ENCODE results near the gene GOLGA3. TPM values are rescaled to one million over a fixed set of nuclear protein-coding genes. Genes with fewer than 3 reads are reported as not detected.

Gene GOLGA3
- total RNA-seq, 1 experiment from 2014 or later = 94.9 TPM

- TF ChIP-seq, protein P1, sequence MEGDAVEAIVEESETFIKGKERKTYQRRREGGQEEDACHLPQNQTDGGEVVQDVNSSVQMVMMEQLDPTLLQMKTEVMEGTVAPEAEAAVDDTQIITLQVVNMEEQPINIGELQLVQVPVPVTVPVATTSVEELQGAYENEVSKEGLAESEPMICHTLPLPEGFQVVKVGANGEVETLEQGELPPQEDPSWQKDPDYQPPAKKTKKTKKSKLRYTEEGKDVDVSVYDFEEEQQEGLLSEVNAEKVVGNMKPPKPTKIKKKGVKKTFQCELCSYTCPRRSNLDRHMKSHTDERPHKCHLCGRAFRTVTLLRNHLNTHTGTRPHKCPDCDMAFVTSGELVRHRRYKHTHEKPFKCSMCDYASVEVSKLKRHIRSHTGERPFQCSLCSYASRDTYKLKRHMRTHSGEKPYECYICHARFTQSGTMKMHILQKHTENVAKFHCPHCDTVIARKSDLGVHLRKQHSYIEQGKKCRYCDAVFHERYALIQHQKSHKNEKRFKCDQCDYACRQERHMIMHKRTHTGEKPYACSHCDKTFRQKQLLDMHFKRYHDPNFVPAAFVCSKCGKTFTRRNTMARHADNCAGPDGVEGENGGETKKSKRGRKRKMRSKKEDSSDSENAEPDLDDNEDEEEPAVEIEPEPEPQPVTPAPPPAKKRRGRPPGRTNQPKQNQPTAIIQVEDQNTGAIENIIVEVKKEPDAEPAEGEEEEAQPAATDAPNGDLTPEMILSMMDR (IDR thresholded peaks at IDR 0.05; ENCODE audit: unreplicated experiment) = no peak
- no peaks in the 10 kb centered on the region for H3K27me3 Mint-ChIP-seq (ENCODE audit: insufficient read depth, unreplicated experiment)
- CTCF ChIA-PET = no interaction called here
- intact Hi-C loops (cut with micrococcal nuclease) = no loop called here
- no peak for DNase-seq (ENCODE audit: unreplicated experiment)
- BruUV-seq (replicated peaks) = no TSS peak
- no peaks in the 10 kb centered on the region for H3K9me3 Mint-ChIP-seq (ENCODE audit: unreplicated experiment)
- H3K4me3 Mint-ChIP-seq (ENCODE audit: unreplicated experiment) = no peak overlapping the region
- no peaks in the 10 kb centered on the region for H3K4me1 Mint-ChIP-seq (ENCODE audit: insufficient read depth, unreplicated experiment)
- POLR2A ChIA-PET = no interaction called here
- H3K36me3 Mint-ChIP-seq (ENCODE audit: insufficient read depth, unreplicated experiment) = peaks cover 91% of the 10 kb centered on the region
- H3K27ac Mint-ChIP-seq (ENCODE audit: low read depth, unreplicated experiment) = no peak overlapping the region
Observed at GRCh38 chr12:132775502-132776229, 53.0 kb downstream of the GOLGA3 start.

DNA sequence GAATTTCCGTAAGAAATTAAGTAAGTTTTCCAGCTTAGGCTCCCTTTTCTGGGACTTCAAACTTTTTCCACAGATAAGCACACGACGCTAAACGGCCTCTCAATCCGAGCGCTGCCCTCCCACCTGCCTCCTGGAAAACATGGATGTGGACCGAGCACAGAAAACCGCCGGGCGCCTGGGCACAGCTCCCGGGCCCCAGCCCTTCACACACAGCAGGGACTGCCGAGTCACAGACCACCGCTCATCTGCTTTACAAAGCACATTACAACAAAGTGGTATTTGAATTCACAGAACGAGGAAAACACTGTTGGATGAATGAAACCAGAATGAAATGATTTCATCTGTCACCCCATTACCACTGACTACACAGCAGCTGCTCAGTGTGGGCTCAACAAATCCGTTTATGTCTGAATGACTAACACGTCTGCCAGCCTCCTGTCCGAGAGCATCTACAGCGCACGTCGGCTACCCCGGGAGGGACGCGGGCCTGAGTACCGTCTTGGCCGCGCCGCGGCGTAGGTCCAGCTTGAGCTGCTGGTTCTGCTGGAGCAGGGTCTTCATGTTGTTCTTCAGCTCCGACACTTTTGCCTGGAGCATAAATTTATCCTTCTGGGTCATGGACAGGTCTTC, 53.9 kb downstream of the GOLGA3 start:
- Mint-ChIP-seq H3K4me3 (ENCODE audit: unreplicated experiment) (no peak overlapping the region), H3K4me1 (ENCODE audit: insufficient read depth, unreplicated experiment) (no peaks in the 10 kb centered on the region), H3K9me3 (ENCODE audit: unreplicated experiment) (no peaks in the 10 kb centered on the region), H3K27ac (ENCODE audit: low read depth, unreplicated experiment) (no peak overlapping the region), H3K36me3 (ENCODE audit: insufficient read depth, unreplicated experiment) (peaks cover 90% of the 10 kb centered on the region), H3K27me3 (ENCODE audit: insufficient read depth, unreplicated experiment) (no peaks in the 10 kb centered on the region)
- intact Hi-C loops (cut with micrococcal nuclease) = no loop called here
- DNase-seq (ENCODE audit: unreplicated experiment) = no peak
- BruUV-seq (replicated peaks) = no TSS peak
- TF ChIP-seq, protein P1 (IDR thresholded peaks at IDR 0.05; ENCODE audit: unreplicated experiment) = no peak
- CTCF ChIA-PET = interaction anchor here (0.6 to 0.8 kb wide), 3 partner anchors 9 to 876 kb away, joined by 3 read pairs; no protein-coding TSS in a partner anchor
- POLR2A ChIA-PET = interaction anchor here (2.7 kb wide), 1 partner anchor 15 kb away, joined by 10 read pairs; no protein-coding TSS in a partner anchor

DNA sequence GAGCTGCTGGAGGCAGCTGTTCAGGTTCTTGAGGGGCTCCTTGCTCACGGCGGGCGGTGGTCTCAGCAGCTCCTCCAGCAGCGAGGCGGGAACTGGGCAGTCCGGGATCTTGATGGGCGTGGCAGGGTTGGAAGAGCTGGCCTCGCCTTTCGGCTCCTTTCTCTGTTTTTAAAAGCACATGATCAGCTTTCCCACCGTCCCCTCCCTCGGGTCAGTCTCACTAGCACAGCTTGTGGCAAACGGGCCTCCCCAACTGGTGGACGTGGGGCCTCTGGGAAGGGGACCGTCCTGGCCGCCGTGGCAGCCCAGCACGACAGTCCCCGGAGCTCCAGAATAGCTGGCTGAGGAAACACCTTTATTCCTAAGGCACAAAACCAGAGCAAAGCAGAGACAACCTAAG, 54.5 kb downstream of the GOLGA3 start:
- intact Hi-C loops (cut with micrococcal nuclease) = no loop called here
- TF ChIP-seq, protein P1 (IDR thresholded peaks at IDR 0.05; ENCODE audit: unreplicated experiment) = no peak
- Mint-ChIP-seq H3K27ac (ENCODE audit: low read depth, unreplicated experiment) (no peak overlapping the region), H3K4me3 (ENCODE audit: unreplicated experiment) (no peak overlapping the region), H3K9me3 (ENCODE audit: unreplicated experiment) (no peaks in the 10 kb centered on the region), H3K36me3 (ENCODE audit: insufficient read depth, unreplicated experiment) (peaks cover 90% of the 10 kb centered on the region), H3K4me1 (ENCODE audit: insufficient read depth, unreplicated experiment) (no peaks in the 10 kb centered on the region), H3K27me3 (ENCODE audit: insufficient read depth, unreplicated experiment) (no peaks in the 10 kb centered on the region)
- no peak for DNase-seq (ENCODE audit: unreplicated experiment)
- POLR2A ChIA-PET = interaction anchor here (2.7 kb wide), 1 partner anchor 14 kb away, joined by 10 read pairs; no protein-coding TSS in a partner anchor
- CTCF ChIA-PET = no interaction called here
- no TSS peak for BruUV-seq (replicated peaks)

GRCh38 chr12:132773077-132773955, 55.4 kb downstream of the GOLGA3 start:
- Mint-ChIP-seq H3K4me1 (ENCODE audit: insufficient read depth, unreplicated experiment) (no peaks in the 10 kb centered on the region), H3K36me3 (ENCODE audit: insufficient read depth, unreplicated experiment) (peaks cover 90% of the 10 kb centered on the region), H3K27me3 (ENCODE audit: insufficient read depth, unreplicated experiment) (no peaks in the 10 kb centered on the region), H3K4me3 (ENCODE audit: unreplicated experiment) (no peak overlapping the region), H3K27ac (ENCODE audit: low read depth, unreplicated experiment) (no peak overlapping the region), H3K9me3 (ENCODE audit: unreplicated experiment) (no peaks in the 10 kb centered on the region)
- POLR2A ChIA-PET = interaction anchor here (0.6 to 2.7 kb wide), 2 partner anchors 13 to 108 kb away, joined by 3 to 10 read pairs; no protein-coding TSS in a partner anchor
- BruUV-seq (replicated peaks) = no TSS peak
- TF ChIP-seq, protein P1 (IDR thresholded peaks at IDR 0.05; ENCODE audit: unreplicated experiment) = no peak
- intact Hi-C loops (cut with micrococcal nuclease) = no loop called here
- DNase-seq (ENCODE audit: unreplicated experiment) = no peak
- CTCF ChIA-PET = no interaction called here

Data from MCF 10A (cell line).